GM21360 (cell line): ENCODE data around the gene PDE4A.
"Not testable (repeated sequence)": the region's sequence is repeated elsewhere in the genome, so short reads cannot be mapped to it uniquely, and the experiment has no call there.

Source experiments
- ATAC-seq: cut with Tn5 transposase; IDR thresholded peaks from one replicate; pipeline ENCODE4 v1.9.1; 2021; ENCODE audit warnings: mild to moderate bottlenecking, moderate library complexity; ENCODE audit not compliant: unreplicated experiment

PDE4A gene

GRCh38 chr19:10424011-10424637, 3.8 kb downstream of the PDE4A start:
- no peak for ATAC-seq

- no peak for ATAC-seq
Measured at GRCh38 chr19:10427169-10427568, 6.8 kb downstream of the PDE4A start.

- no peak for ATAC-seq
Measured at GRCh38 chr19:10428996-10429381, 8.7 kb downstream of the PDE4A start.

- no peak for ATAC-seq
Measured at GRCh38 chr19:10430505-10431253, 10.3 kb downstream of the PDE4A start.

GRCh38 chr19:10431254-10431942, 11.1 kb downstream of the PDE4A start:
- no peak for ATAC-seq

GRCh38 chr19:10431943-10432735, 11.8 kb downstream of the PDE4A start:
- no peak for ATAC-seq

- no peak for ATAC-seq
Measured at GRCh38 chr19:10432736-10433130, 12.4 kb downstream of the PDE4A start.

GRCh38 chr19:10433131-10433536, 12.8 kb downstream of the PDE4A start:
- no peak for ATAC-seq

GRCh38 chr19:10439588-10439987, 19.2 kb downstream of the PDE4A start:
- no peak for ATAC-seq

GRCh38 chr19:10442698-10443097, 22.4 kb downstream of the PDE4A start:
- no peak for ATAC-seq

- ATAC-seq = no peak
Measured at GRCh38 chr19:10449037-10449436, 28.7 kb downstream of the PDE4A start.

GRCh38 chr19:10450191-10450852, 30.0 kb downstream of the PDE4A start:
- ATAC-seq = no peak

- ATAC-seq = no peak
Measured at GRCh38 chr19:10450853-10451609, 30.7 kb downstream of the PDE4A start.

GRCh38 chr19:10452726-10453618, 32.6 kb downstream of the PDE4A start:
- no peak for ATAC-seq

GRCh38 chr19:10453852-10454251, 33.5 kb downstream of the PDE4A start:
- no peak for ATAC-seq

GRCh38 chr19:10454267-10454666, 33.9 kb downstream of the PDE4A start:
- no peak for ATAC-seq

GRCh38 chr19:10458733-10459132, 38.4 kb downstream of the PDE4A start:
- not testable (repeated sequence) for ATAC-seq

- ATAC-seq = no peak
Measured at GRCh38 chr19:10460714-10461046, 40.3 kb downstream of the PDE4A start.
